Effector memory CD8-positive, alpha-beta T cell (primary cell): Measurements from ENCODE around the gene KLHDC7B.
"Not testable (repeated sequence)": the region's sequence is repeated elsewhere in the genome, so short reads cannot be mapped to it uniquely, and the experiment has no call there.

Source experiments
- ATAC-seq: fragments of 150-1000 bp; cut with Tn5 transposase; replicated peaks from 2 replicates; pipeline ENCODE4 v1.10.0; 2021; ENCODE audit warnings: mild to moderate bottlenecking, moderate library complexity
- DNase-seq, 3 experiments: peaks; one replicate each; pipeline ENCODE4 v3.0.0; 2021
- H3K27ac Mint-ChIP-seq, 2 donors: one replicate each; pipeline ENCODE4 v1.8.0; 2022; ENCODE audit warnings: mild to moderate bottlenecking in 2 of 2, mixed read lengths in 2 of 2, moderate library complexity in 2 of 2
- H3K27me3 Mint-ChIP-seq, 2 donors: one replicate each; pipeline ENCODE4 v1.8.0; 2022; ENCODE audit warnings: mixed read lengths in 2 of 2
- H3K36me3 Mint-ChIP-seq: one replicate; pipeline ENCODE4 v1.8.0; 2022; ENCODE audit warnings: mild to moderate bottlenecking, moderate library complexity, mixed read lengths; ENCODE audit not compliant: insufficient read depth
- H3K4me1 Mint-ChIP-seq, 2 donors: one replicate each; pipeline ENCODE4 v1.8.0; 2022; ENCODE audit warnings: low read depth in 2 of 2, mixed read lengths in 2 of 2
- H3K4me3 Mint-ChIP-seq, 2 donors: one replicate each; pipeline ENCODE4 v1.8.0; 2022; ENCODE audit warnings: mild to moderate bottlenecking in 2 of 2, mixed read lengths in 2 of 2, moderate library complexity in 2 of 2
- H3K9me3 Mint-ChIP-seq, 2 donors: one replicate each; pipeline ENCODE4 v1.8.0; 2022; ENCODE audit warnings: mixed read lengths in 2 of 2

KLHDC7B gene

DNA sequence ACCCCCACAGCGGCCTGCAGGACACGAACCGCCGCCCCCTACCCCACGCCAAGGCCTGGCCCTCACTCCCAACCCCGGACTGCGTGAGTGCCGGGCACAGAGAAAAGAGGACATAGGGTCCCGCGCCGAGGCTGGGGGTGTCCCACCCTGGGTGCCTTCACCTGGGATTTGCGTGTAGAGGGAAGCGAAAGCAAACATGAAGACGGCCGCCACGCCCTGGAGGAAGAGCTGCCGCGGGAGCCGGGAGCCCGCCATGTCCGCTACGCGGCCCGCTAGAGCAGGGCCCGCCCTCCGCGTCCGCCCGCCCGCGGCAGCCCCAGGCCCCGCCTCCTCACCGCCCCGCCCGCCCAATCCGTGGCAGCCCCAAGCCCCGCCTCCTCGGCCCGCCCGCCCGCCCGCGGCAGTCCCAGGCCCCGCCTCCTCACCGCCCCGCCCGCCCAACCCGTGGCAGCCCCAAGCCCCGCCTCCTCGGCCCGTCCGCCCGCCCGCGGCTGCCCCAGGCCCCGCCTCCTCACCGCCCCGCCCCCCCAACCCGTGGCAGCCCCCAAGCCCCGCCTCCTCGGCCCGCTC lies 38.2 kb upstream of the KLHDC7B start, which contains the start of gene LMF2:
Gene LMF2, minus strand, starts transcription at position 282 of the 570 bp plus-strand sequence. Its CDS starts 27 bp downstream, at position 255.
- H3K4me1 Mint-ChIP-seq: peaks cover 11 to 16% of the 10 kb centered on the region in 2 donors
- no peaks in the 10 kb centered on the region for H3K27me3 Mint-ChIP-seq
- no peaks in the 10 kb centered on the region for H3K9me3 Mint-ChIP-seq
- peak within 1 kb of the TSS; percentile 95 to 98 for H3K4me3 Mint-ChIP-seq
- DNase-seq: peak; percentile 83 to 86 (median 86)
- ATAC-seq: peak; percentile 76
- H3K36me3 Mint-ChIP-seq: peaks cover 27% of the 10 kb centered on the region
- peak within 1 kb of the TSS; percentile 95 to 97 for H3K27ac Mint-ChIP-seq

DNA sequence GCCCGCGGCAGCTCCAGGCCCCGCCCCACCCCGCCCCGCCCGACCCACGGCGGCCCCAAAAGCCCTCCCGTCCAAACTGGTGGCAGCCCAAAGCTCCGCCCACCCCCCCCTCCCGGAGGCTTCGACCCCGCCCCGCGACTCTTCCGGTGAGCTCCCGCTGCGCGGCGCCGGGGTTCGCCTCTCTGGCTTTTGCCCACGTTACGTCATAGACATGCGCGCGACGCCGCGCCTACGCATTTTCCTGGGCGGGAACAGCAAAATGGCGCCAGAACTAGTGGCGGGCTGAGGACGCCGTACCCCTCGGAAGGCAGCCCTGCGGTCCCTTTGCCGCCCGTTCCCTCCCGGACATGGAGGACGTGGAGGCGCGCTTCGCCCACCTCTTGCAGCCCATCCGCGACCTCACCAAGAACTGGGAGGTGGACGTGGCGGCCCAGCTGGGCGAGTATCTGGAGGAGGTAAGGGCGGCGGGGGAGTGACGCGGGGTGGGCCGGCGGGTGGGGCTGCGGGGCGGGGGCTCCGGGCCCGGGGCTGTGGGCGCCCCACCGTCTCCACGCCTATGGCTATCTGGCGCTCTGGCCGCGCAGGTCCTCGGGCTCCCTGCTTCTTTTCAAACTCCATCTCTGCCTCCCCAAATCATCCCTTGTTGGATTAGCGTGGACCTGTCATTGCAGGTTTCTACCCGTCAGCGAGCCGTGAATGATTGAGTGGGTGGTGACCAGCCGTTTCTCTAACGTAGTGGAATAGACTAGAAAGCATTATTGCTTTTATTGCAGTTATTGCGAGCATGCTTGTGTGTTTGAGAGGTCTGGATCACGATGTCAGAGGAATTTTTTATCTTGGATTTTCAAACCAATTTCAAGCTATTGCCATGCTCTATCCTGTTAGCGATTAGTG lies 37.5 kb upstream of the KLHDC7B start, which contains the start of gene NCAPH2:
Gene NCAPH2, plus strand, starts transcription at position 234 of the 894 bp plus-strand sequence. Its CDS starts 114 bp downstream, at position 348.
- peak; percentile 72 for ATAC-seq
- H3K4me1 Mint-ChIP-seq: peaks cover 11 to 16% of the 10 kb centered on the region in 2 donors

GRCh38 chr22:50508897-50509296 lies 36.8 kb upstream of the KLHDC7B start:
- H3K27me3 Mint-ChIP-seq: no peaks in the 10 kb centered on the region
- H3K4me3 Mint-ChIP-seq: peak overlapping the region; percentile 93 to 94
- H3K4me1 Mint-ChIP-seq: peaks cover 11 to 21% of the 10 kb centered on the region in 2 donors
- DNase-seq (no peak), ATAC-seq (no peak)
- peak overlapping the region; percentile 95 to 97 for H3K27ac Mint-ChIP-seq
- H3K36me3 Mint-ChIP-seq: peaks cover 29% of the 10 kb centered on the region
- no peaks in the 10 kb centered on the region for H3K9me3 Mint-ChIP-seq

More for the DNA sequence above, 37.5 kb upstream of the KLHDC7B start, which contains the start of gene NCAPH2:
- no peaks in the 10 kb centered on the region for H3K27me3 Mint-ChIP-seq
- H3K36me3 Mint-ChIP-seq: peaks cover 29% of the 10 kb centered on the region
- H3K4me3 Mint-ChIP-seq: peak within 1 kb of the TSS; percentile 95 to 98
- H3K9me3 Mint-ChIP-seq: no peaks in the 10 kb centered on the region
- peak within 1 kb of the TSS; percentile 95 to 97 for H3K27ac Mint-ChIP-seq
- peak; percentile 95 to 97 (median 97) for DNase-seq

- Mint-ChIP-seq H3K36me3 (peaks cover 52% of the 10 kb centered on the region), H3K27ac (no peak overlapping the region), H3K27me3 (no peaks in the 10 kb centered on the region), H3K9me3 (no peaks in the 10 kb centered on the region), H3K4me1 (peaks cover 20 to 30% of the 10 kb centered on the region in 2 donors), H3K4me3 (no peak overlapping the region)
- DNase-seq (no peak), ATAC-seq (no peak)
Observed at GRCh38 chr22:50513175-50513574, 32.5 kb upstream of the KLHDC7B start.

DNA sequence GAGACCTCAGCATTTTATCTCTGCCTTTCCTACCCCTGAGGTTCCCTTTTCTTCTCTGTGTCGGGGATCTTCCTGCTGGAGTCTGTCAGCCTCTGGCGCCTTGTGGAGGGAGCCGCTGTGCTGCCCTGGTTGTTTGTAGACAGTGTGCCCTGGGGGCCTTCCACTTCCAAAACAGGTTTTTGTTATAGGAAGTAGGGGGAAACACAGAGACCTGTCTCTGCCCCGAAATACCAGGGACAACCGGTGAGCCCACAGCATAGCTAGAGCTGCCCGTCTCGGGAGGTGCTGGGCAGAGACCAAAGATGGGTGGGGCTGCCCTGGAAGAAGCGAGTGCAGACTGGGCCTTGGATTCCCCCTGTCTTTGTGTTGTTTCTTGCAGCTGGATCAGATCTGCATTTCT lies 29.6 kb upstream of the KLHDC7B start:
- Mint-ChIP-seq H3K27ac (no peak overlapping the region), H3K4me1 (peaks cover 12 to 21% of the 10 kb centered on the region in 2 donors), H3K36me3 (peaks cover 59% of the 10 kb centered on the region), H3K27me3 (no peaks in the 10 kb centered on the region), H3K9me3 (no peaks in the 10 kb centered on the region), H3K4me3 (no peak overlapping the region)
- ATAC-seq (no peak), DNase-seq (no peak)

- H3K4me1 Mint-ChIP-seq: peaks cover 12 to 21% of the 10 kb centered on the region in 2 donors
- no peak overlapping the region for H3K4me3 Mint-ChIP-seq
- no peaks in the 10 kb centered on the region for H3K9me3 Mint-ChIP-seq
- no peak for DNase-seq
- no peak overlapping the region for H3K27ac Mint-ChIP-seq
- ATAC-seq: no peak
- H3K27me3 Mint-ChIP-seq: no peaks in the 10 kb centered on the region
- peaks cover 61% of the 10 kb centered on the region for H3K36me3 Mint-ChIP-seq
Observed at GRCh38 chr22:50516891-50517290, 28.8 kb upstream of the KLHDC7B start.

- Mint-ChIP-seq H3K4me3 (no peak overlapping the region), H3K27ac (no peak overlapping the region), H3K9me3 (no peaks in the 10 kb centered on the region), H3K4me1 (peaks cover 12 to 21% of the 10 kb centered on the region in 2 donors), H3K36me3 (peaks cover 60% of the 10 kb centered on the region), H3K27me3 (no peaks in the 10 kb centered on the region)
- ATAC-seq: no peak
- DNase-seq: no peak
Observed at GRCh38 chr22:50517495-50518260, 28.0 kb upstream of the KLHDC7B start.

- H3K4me1 Mint-ChIP-seq: peaks cover 12 to 20% of the 10 kb centered on the region in 2 donors
- peaks cover 69% of the 10 kb centered on the region for H3K36me3 Mint-ChIP-seq
- H3K9me3 Mint-ChIP-seq: no peaks in the 10 kb centered on the region
- DNase-seq (no peak), ATAC-seq (no peak)
- H3K27me3 Mint-ChIP-seq: no peaks in the 10 kb centered on the region
- no peak overlapping the region for H3K4me3 Mint-ChIP-seq
- H3K27ac Mint-ChIP-seq: no peak overlapping the region
Observed at GRCh38 chr22:50518606-50519005, 27.1 kb upstream of the KLHDC7B start.

DNA sequence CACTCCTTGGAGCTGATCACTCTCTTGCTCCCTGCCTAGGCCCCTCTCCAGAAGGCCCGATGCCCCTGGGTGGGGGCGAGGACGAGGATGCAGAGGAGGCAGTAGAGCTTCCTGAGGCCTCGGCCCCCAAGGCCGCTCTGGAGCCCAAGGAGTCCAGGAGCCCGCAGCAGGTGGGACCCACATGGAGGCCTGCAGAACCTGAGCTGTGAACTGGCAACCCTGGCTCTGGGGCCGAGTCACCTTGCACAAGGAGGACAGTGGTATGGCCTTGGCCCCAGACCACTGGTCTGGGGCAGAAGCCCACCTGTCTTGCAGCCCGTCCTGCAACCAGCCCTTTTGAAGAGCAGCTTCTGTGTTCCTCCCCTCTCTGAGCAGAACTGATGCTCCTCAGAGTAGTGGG lies 26.5 kb upstream of the KLHDC7B start:
- H3K36me3 Mint-ChIP-seq: peaks cover 75% of the 10 kb centered on the region
- DNase-seq (no peak), ATAC-seq (no peak)
- H3K9me3 Mint-ChIP-seq: no peaks in the 10 kb centered on the region
- peaks cover 12 to 17% of the 10 kb centered on the region in 2 donors for H3K4me1 Mint-ChIP-seq
- no peak overlapping the region for H3K27ac Mint-ChIP-seq
- H3K4me3 Mint-ChIP-seq: no peak overlapping the region
- no peaks in the 10 kb centered on the region for H3K27me3 Mint-ChIP-seq

GRCh38 chr22:50520184-50520583 lies 25.5 kb upstream of the KLHDC7B start:
- ATAC-seq, DNase-seq, H3K27ac Mint-ChIP-seq, H3K4me3 Mint-ChIP-seq, H3K27me3 Mint-ChIP-seq, H3K9me3 Mint-ChIP-seq: not testable (repeated sequence)
- Mint-ChIP-seq H3K4me1 (peaks cover 14 to 18% of the 10 kb centered on the region in 2 donors), H3K36me3 (peaks cover 78% of the 10 kb centered on the region)

GRCh38 chr22:50520826-50521453 lies 24.8 kb upstream of the KLHDC7B start:
- Mint-ChIP-seq H3K4me1 (peaks cover 9 to 14% of the 10 kb centered on the region in 2 donors), H3K27me3 (no peaks in the 10 kb centered on the region), H3K36me3 (peaks cover 81% of the 10 kb centered on the region), H3K27ac (no peak overlapping the region), H3K4me3 (no peak overlapping the region), H3K9me3 (no peaks in the 10 kb centered on the region)
- DNase-seq (no peak), ATAC-seq (no peak)

DNA sequence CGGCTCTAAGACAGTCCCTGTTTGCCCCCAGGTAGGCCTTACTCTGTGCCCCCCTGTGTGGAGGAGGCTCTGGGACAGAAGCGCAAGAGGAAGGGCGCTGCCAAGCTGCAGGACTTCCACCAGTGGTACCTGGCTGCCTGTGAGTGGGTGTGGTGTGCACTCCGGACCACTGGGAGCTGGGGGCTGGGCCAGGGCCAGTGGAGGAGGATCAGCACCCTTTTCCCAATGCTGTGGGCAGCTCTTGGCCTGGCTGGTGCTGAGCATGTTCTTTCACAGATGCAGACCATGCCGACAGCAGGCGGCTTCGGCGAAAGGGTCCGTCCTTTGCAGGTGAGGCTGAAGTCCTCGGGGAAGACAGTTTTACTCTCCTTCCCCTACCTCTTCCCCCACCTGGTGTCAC lies 24.0 kb upstream of the KLHDC7B start:
- Mint-ChIP-seq H3K27ac (no peak overlapping the region), H3K4me3 (no peak overlapping the region)

More for the DNA sequence above, 24.0 kb upstream of the KLHDC7B start:
- Mint-ChIP-seq H3K27me3 (no peaks in the 10 kb centered on the region), H3K9me3 (no peaks in the 10 kb centered on the region), H3K4me1 (peaks cover 8 to 15% of the 10 kb centered on the region in 2 donors), H3K36me3 (peaks cover 76% of the 10 kb centered on the region)
- ATAC-seq (no peak), DNase-seq (no peak)
